Measurements from ENCODE around the gene DGKD. TPM values are rescaled to one million over a fixed set of nuclear protein-coding genes. Genes with fewer than 3 reads are reported as not detected.

Gene DGKD
- total and polyA plus RNA-seq, 9 of the 15 experiments (the other 6 are each of a cell fraction or from before 2014, with no cell fraction given), result 0.52 to 29.5 (median 10.6) TPM

GRCh38 chr2:233485726-233486125 lies 131.4 kb downstream of the DGKD start (continued):
- TF ChIP-seq NFRKB (IDR thresholded peaks at IDR 0.05; ENCODE audit: low read depth), result no peak

GRCh38 chr2:233486357-233486756 lies 132.1 kb downstream of the DGKD start:
- BruUV-seq (replicated peaks), result no TSS peak
- no peaks in the 10 kb centered on the region for H3K9me1 ChIP-seq (ENCODE audit: control insufficient read depth, insufficient read depth, low read length)
- no peak for DNase-seq (ENCODE audit: extremely low read depth in 1 of 4, low spot score in 3 of 4)
- peak overlapping the region in 1 of 2 experiments; percentile 68; a peak in 1 of 4 replicates for H3K9ac ChIP-seq (ENCODE audit: insufficient read depth in 1 of 2, low read depth in 2 of 2, low read length in 2 of 2)
- ChIA-PET CTCF (ENCODE audit: low intra/inter-chr PET ratio) (no interaction called here), POLR2A (interaction anchor here (0.6 kb wide), 1 partner anchor 250 kb away, joined by 3 read pairs; no protein-coding TSS in a partner anchor)
- no peaks in the 10 kb centered on the region for H4K20me1 ChIP-seq (replicated peaks; ENCODE audit: control insufficient read depth, insufficient read depth, low read length)
- no peak overlapping the region for H2AFZ ChIP-seq (ENCODE audit: low read depth, low read length)
- H3K4me1 ChIP-seq (replicated peaks in 1 of 2; ENCODE audit: control insufficient read depth in 2 of 2, insufficient read depth in 2 of 2, low read length in 2 of 2), result peaks cover 0 to 4% of the 10 kb centered on the region in 2 experiments; a peak in 3 of 5 replicates
- ATAC-seq, result no peak
- H3K27me3 ChIP-seq (ENCODE audit: control insufficient read depth in 2 of 2, insufficient read depth in 2 of 2, low read length in 2 of 2), result no peaks in the 10 kb centered on the region
- no peaks in the 10 kb centered on the region for H3K9me3 ChIP-seq (replicated peaks; ENCODE audit: control insufficient read depth, insufficient read depth, low read depth, low read length)
- in situ Hi-C loops (cut with MboI), result no loop called here
- H3K4me2 ChIP-seq (ENCODE audit: insufficient read depth, low read length), result no peak overlapping the region
- no peak for FAIRE-seq
- WGBS (ENCODE audit: insufficient coverage, low coverage, missing lambda C conversion rate), result 82% methylated on average over 2 of the region's 4 CpGs
- H3K36me3 ChIP-seq (ENCODE audit: control insufficient read depth, insufficient read depth, low read length), result peaks cover 7% of the 10 kb centered on the region; the same call in 2 of the 3 replicates
- intact Hi-C loops (cut with micrococcal nuclease), result no loop called here
- H3K27ac ChIP-seq (ENCODE audit: extremely low read depth, low read depth, low read length), result no peak overlapping the region
- no peaks in the 10 kb centered on the region for H3K79me2 ChIP-seq (ENCODE audit: control insufficient read depth, insufficient read depth, low read length)
- no peak overlapping the region for H3K4me3 ChIP-seq
- TF ChIP-seq ILF3 (IDR thresholded peaks at IDR 0.05; ENCODE audit: borderline replicate concordance), result no peak
- no peak for TF ChIP-seq ILK (tag; IDR thresholded peaks at IDR 0.05; ENCODE audit: borderline replicate concordance, low read depth)
- no peak for TF ChIP-seq ZNF324 (CRISPR knock-in tag; IDR thresholded peaks at IDR 0.05)
- TF ChIP-seq MCM2 (IDR thresholded peaks at IDR 0.05; ENCODE audit: low read depth), result no peak
- TF ChIP-seq RBM34 (IDR thresholded peaks at IDR 0.05; ENCODE audit: borderline replicate concordance, insufficient read depth, low read length), result no peak
- no peak for TF ChIP-seq HBP1 (CRISPR knock-in tag; IDR thresholded peaks at IDR 0.05)
- no peak for TF ChIP-seq ZNF174 (CRISPR knock-in tag; IDR thresholded peaks at IDR 0.05)
- TF ChIP-seq VEZF1 (CRISPR knock-in tag; IDR thresholded peaks at IDR 0.05), result no peak
- TF ChIP-seq ZNF444 (CRISPR knock-in tag; IDR thresholded peaks at IDR 0.05), result no peak
- TF ChIP-seq TEAD4 (IDR thresholded peaks at IDR 0.05; ENCODE audit: low read length), result no peak
- no peak for TF ChIP-seq TEAD4 (CRISPR knock-in tag; IDR thresholded peaks at IDR 0.05; ENCODE audit: borderline replicate concordance)
- TF ChIP-seq PHF21A (IDR thresholded peaks at IDR 0.05; ENCODE audit: borderline replicate concordance, low read depth), result no peak
- TF ChIP-seq SRSF9 (IDR thresholded peaks at IDR 0.05; ENCODE audit: borderline replicate concordance, low read depth, low read length), result no peak
- no peak for TF ChIP-seq ZNF551 (CRISPR knock-in tag; IDR thresholded peaks at IDR 0.05)
